NCI-H1930 (cell line): Measurements from ENCODE around the gene DHFR2.
A peak's percentile ranks its signal among the peaks of the same experiment; 100 is the strongest.
"Not testable (repeated sequence)": the region's sequence is repeated elsewhere in the genome, so short reads cannot be mapped to it uniquely, and the experiment has no call there.

Experiments used
- DNase-seq, 2 experiments: peaks; one replicate each; lab custom pipeline; 2025; lab: John Stamatoyannopoulos, UW

The DHFR2 gene

GRCh38 chr3:94062513-94063404, at the start of gene DHFR2, which contains the start of gene NSUN3:
Gene DHFR2 (minus strand): TSS chr3:94062916. CDS start chr3:94061511, 1,405 bp downstream.
Gene NSUN3 (plus strand): TSS chr3:94063061. CDS start chr3:94063127, 66 bp downstream.
- peak; percentile 97 to 98 for DNase-seq

- DNase-seq = no peak
These were observed 48.1 kb upstream of the DHFR2 start for GRCh38 chr3:94110854-94111253.

GRCh38 chr3:94110232-94110631, 47.5 kb upstream of the DHFR2 start:
- DNase-seq = not testable (repeated sequence)

- DNase-seq = no peak
These were observed 43.6 kb upstream of the DHFR2 start for GRCh38 chr3:94106268-94106667.

- no peak for DNase-seq
These were observed 39.1 kb upstream of the DHFR2 start for GRCh38 chr3:94101860-94102259.

GRCh38 chr3:94099311-94099710, 36.6 kb upstream of the DHFR2 start:
- DNase-seq = no peak

- DNase-seq = no peak
These were observed 35.7 kb upstream of the DHFR2 start for GRCh38 chr3:94098452-94098851.

GRCh38 chr3:94095111-94095510, 32.4 kb upstream of the DHFR2 start:
- no peak for DNase-seq

- no peak for DNase-seq
These were observed 30.4 kb upstream of the DHFR2 start for GRCh38 chr3:94093151-94093550.

- DNase-seq = no peak
These were observed 29.4 kb upstream of the DHFR2 start for GRCh38 chr3:94092086-94092485.

- DNase-seq = no peak
These were observed 26.4 kb upstream of the DHFR2 start for GRCh38 chr3:94089126-94089525.

GRCh38 chr3:94083261-94083660, 20.5 kb upstream of the DHFR2 start:
- DNase-seq = no peak

- peak in 1 of 2 experiments; percentile 10 for DNase-seq
These were observed 19.7 kb upstream of the DHFR2 start for GRCh38 chr3:94082391-94082937.

- no peak for DNase-seq
These were observed 19.2 kb upstream of the DHFR2 start for GRCh38 chr3:94081884-94082283.

- DNase-seq = not testable (repeated sequence)
These were observed 17.8 kb upstream of the DHFR2 start for GRCh38 chr3:94080552-94080951.

GRCh38 chr3:94076055-94076454, 13.3 kb upstream of the DHFR2 start:
- DNase-seq = no peak

GRCh38 chr3:94071713-94072284, 9.1 kb upstream of the DHFR2 start:
- DNase-seq = no peak

GRCh38 chr3:94070341-94070911, 7.7 kb upstream of the DHFR2 start:
- no peak for DNase-seq

- no peak for DNase-seq
These were observed 6.6 kb upstream of the DHFR2 start for GRCh38 chr3:94069194-94069813.

- DNase-seq = no peak
These were observed 4.1 kb upstream of the DHFR2 start for GRCh38 chr3:94066506-94067500.
